ENCODE measurements around the gene SPAG7.

GRCh38 chr17:4974115-4974670 is 6.6 kb upstream of the SPAG7 start:
- TF ChIP-seq CTCF (IDR thresholded peaks at IDR 0.05), result no peak
- TF ChIP-seq POLR2A (IDR thresholded peaks at IDR 0.05), result no peak
